Measurements from ENCODE around the gene ZNF431. TPM values are rescaled to one million over a fixed set of nuclear protein-coding genes. Genes with fewer than 3 reads are reported as not detected.

The ZNF431 gene
- total RNA-seq, 1 donor from 2014 or later, result 13.9 TPM

Other genes starting within 250 kb of the ZNF431 start
- 2.1 TPM for gene ZNF85, start 218.8 kb upstream of the ZNF431 start, total RNA-seq
- 3.3 TPM for gene ZNF430, start 121.4 kb upstream of the ZNF431 start, total RNA-seq
- 2.6 TPM for gene ZNF714, start 59.8 kb upstream of the ZNF431 start, total RNA-seq
- gene ZNF708, start 187.4 kb downstream of the ZNF431 start, total RNA-seq, result 3.1 TPM
- gene ZNF738, start 217.0 kb downstream of the ZNF431 start, total RNA-seq, result 1.4 TPM

Data from left ventricle myocardium superior (tissue), 1 donor.